Right forelimb (tissue), 1 donor: ENCODE results near the gene CFAP141.
"Not testable (repeated sequence)": the region's sequence is repeated elsewhere in the genome, so short reads cannot be mapped to it uniquely, and the experiment has no call there.

ENCODE experiments used
- DNase-seq: peaks from one replicate; pipeline ENCODE4 v3.0.0-alpha.2; 2018

The CFAP141 gene

GRCh38 chr1:154206196-154206595, at the start of gene CFAP141:
Gene CFAP141 (minus strand): TSS chr1:154206333. CDS start chr1:154206307, 26 bp downstream.
- DNase-seq, result no peak

- DNase-seq, result no peak
Observed at GRCh38 chr1:154253671-154254070, 47.5 kb upstream of the CFAP141 start.

GRCh38 chr1:154241703-154242351, 35.7 kb upstream of the CFAP141 start:
- no peak for DNase-seq

- DNase-seq, result no peak
Observed at GRCh38 chr1:154240294-154240833, 34.2 kb upstream of the CFAP141 start.

- no peak for DNase-seq
Observed at GRCh38 chr1:154239491-154239890, 33.4 kb upstream of the CFAP141 start.

- no peak for DNase-seq
Observed at GRCh38 chr1:154237880-154238506, 31.9 kb upstream of the CFAP141 start.

GRCh38 chr1:154237435-154237834, 31.3 kb upstream of the CFAP141 start:
- DNase-seq, result no peak

- DNase-seq, result no peak
Observed at GRCh38 chr1:154236855-154237254, 30.7 kb upstream of the CFAP141 start.

- not testable (repeated sequence) for DNase-seq
Observed at GRCh38 chr1:154233127-154233526, 27.0 kb upstream of the CFAP141 start.

GRCh38 chr1:154231112-154231511, 25.0 kb upstream of the CFAP141 start:
- not testable (repeated sequence) for DNase-seq

- no peak for DNase-seq
Observed at GRCh38 chr1:154225370-154225769, 19.2 kb upstream of the CFAP141 start.

GRCh38 chr1:154223621-154224020, 17.5 kb upstream of the CFAP141 start:
- no peak for DNase-seq

GRCh38 chr1:154222918-154223317, 16.8 kb upstream of the CFAP141 start:
- DNase-seq, result no peak

- DNase-seq, result no peak
Observed at GRCh38 chr1:154222518-154222917, 16.4 kb upstream of the CFAP141 start.

GRCh38 chr1:154221278-154222001, 15.3 kb upstream of the CFAP141 start:
- peak; percentile 77 for DNase-seq

GRCh38 chr1:154220970-154221277, 14.8 kb upstream of the CFAP141 start:
- DNase-seq, result no peak

- DNase-seq, result peak; percentile 99
Observed at GRCh38 chr1:154220071-154220969, 14.2 kb upstream of the CFAP141 start, which contains the start of gene UBAP2L. Gene UBAP2L (plus strand): TSS chr1:154220955. CDS start chr1:154225124, 4,169 bp downstream.

- no peak for DNase-seq
Observed at GRCh38 chr1:154219541-154219940, 13.4 kb upstream of the CFAP141 start.

- DNase-seq, result no peak
Observed at GRCh38 chr1:154218545-154218944, 12.4 kb upstream of the CFAP141 start.

GRCh38 chr1:154213274-154213673, 7.1 kb upstream of the CFAP141 start:
- no peak for DNase-seq

- no peak for DNase-seq
Observed at GRCh38 chr1:154212083-154212482, 6.0 kb upstream of the CFAP141 start.

GRCh38 chr1:154208677-154209388, 2.7 kb upstream of the CFAP141 start:
- DNase-seq, result no peak
